ENCODE measurements around the gene GAB4. TPM values are rescaled to one million over a fixed set of nuclear protein-coding genes. Genes with fewer than 3 reads are reported as not detected.

GAB4 gene
- total RNA-seq, 1 donor from 2014 or later, result not detected

GRCh38 chr22:17013396-17014100 is 5.5 kb upstream of the GAB4 start:
- Mint-ChIP-seq H3K4me3 (ENCODE audit: unreplicated experiment) (no peak overlapping the region), H3K4me1 (ENCODE audit: low read depth, unreplicated experiment) (no peaks in the 10 kb centered on the region), H3K27ac (ENCODE audit: unreplicated experiment) (no peak overlapping the region), H3K9me3 (ENCODE audit: unreplicated experiment) (peaks cover 2% of the 10 kb centered on the region), H3K27me3 (ENCODE audit: low read depth, unreplicated experiment) (peaks cover 10% of the 10 kb centered on the region), H3K36me3 (ENCODE audit: low read depth, unreplicated experiment) (no peaks in the 10 kb centered on the region)
- Histone ChIP-seq H3K4me2 (ENCODE audit: low read length) (no peak overlapping the region), H2AFZ (ENCODE audit: low read depth, low read length) (no peak overlapping the region), H4K20me1 (ENCODE audit: insufficient read depth, low read length) (no peaks in the 10 kb centered on the region), H3K27me3 (ENCODE audit: insufficient read depth, low read length) (no peaks in the 10 kb centered on the region), H3K36me3 (ENCODE audit: insufficient read depth, low read length) (no peaks in the 10 kb centered on the region), H3K27ac (ENCODE audit: low read depth, low read length) (no peak overlapping the region), H3K79me2 (ENCODE audit: insufficient read depth, low read length) (no peaks in the 10 kb centered on the region), H3K9ac (ENCODE audit: low read length) (no peak overlapping the region), H3K4me3 (ENCODE audit: insufficient read depth, low read depth, low read length) (no peak overlapping the region), H3K9me3 (ENCODE audit: insufficient read depth, low read depth, low read length) (peaks cover 2% of the 10 kb centered on the region), H3K4me1 (ENCODE audit: insufficient read depth, low read length) (no peaks in the 10 kb centered on the region)
- FAIRE-seq (no peak), DNase-seq (ENCODE audit: low read depth) (no peak)
- no peak for TF ChIP-seq EZH2 (IDR thresholded peaks at IDR 0.05; ENCODE audit: insufficient read depth, low read length)
- TF ChIP-seq CTCF (IDR thresholded peaks at IDR 0.05; ENCODE audit: insufficient read depth, low read depth, low read length), result no peak

DNA sequence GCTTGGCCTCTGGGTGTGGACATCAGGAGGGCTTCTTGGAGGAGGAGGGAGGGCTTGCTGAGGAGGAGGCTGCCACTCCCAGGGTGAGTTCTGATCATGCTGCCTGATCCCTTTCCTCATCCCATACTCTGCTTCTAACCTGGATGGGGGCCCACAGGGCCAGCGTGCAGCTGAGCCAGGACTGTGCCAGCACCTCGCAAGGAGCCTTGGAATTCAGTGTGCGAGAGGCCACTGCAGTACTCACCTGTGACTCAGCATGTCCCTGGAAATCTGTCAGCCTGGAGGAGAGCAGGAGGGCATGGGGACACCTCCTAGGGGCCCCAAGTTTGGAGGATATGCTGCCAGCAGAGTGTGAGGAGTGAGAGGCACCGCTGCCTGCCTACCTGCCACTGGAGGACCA is 4.2 kb upstream of the GAB4 start:
- Histone ChIP-seq H3K27ac (ENCODE audit: low read depth, low read length) (no peak overlapping the region), H3K4me2 (ENCODE audit: low read length) (no peak overlapping the region), H4K20me1 (ENCODE audit: insufficient read depth, low read length) (no peaks in the 10 kb centered on the region), H3K27me3 (ENCODE audit: insufficient read depth, low read length) (no peaks in the 10 kb centered on the region), H3K36me3 (ENCODE audit: insufficient read depth, low read length) (no peaks in the 10 kb centered on the region), H3K4me1 (ENCODE audit: insufficient read depth, low read length) (no peaks in the 10 kb centered on the region), H3K9ac (ENCODE audit: low read length) (no peak overlapping the region), H3K79me2 (ENCODE audit: insufficient read depth, low read length) (no peaks in the 10 kb centered on the region), H3K9me3 (ENCODE audit: insufficient read depth, low read depth, low read length) (peaks cover 2% of the 10 kb centered on the region), H2AFZ (ENCODE audit: low read depth, low read length) (no peak overlapping the region), H3K4me3 (ENCODE audit: insufficient read depth, low read depth, low read length) (no peak overlapping the region)
- DNase-seq (ENCODE audit: low read depth), result no peak
- peaks cover 3% of the 10 kb centered on the region for H3K9me3 Mint-ChIP-seq (ENCODE audit: unreplicated experiment)
- no peaks in the 10 kb centered on the region for H3K4me1 Mint-ChIP-seq (ENCODE audit: low read depth, unreplicated experiment)
- no peak for FAIRE-seq
- H3K4me3 Mint-ChIP-seq (ENCODE audit: unreplicated experiment), result no peak overlapping the region
- peaks cover 13% of the 10 kb centered on the region for H3K27me3 Mint-ChIP-seq (ENCODE audit: low read depth, unreplicated experiment)
- no peaks in the 10 kb centered on the region for H3K36me3 Mint-ChIP-seq (ENCODE audit: low read depth, unreplicated experiment)
- H3K27ac Mint-ChIP-seq (ENCODE audit: unreplicated experiment), result no peak overlapping the region
- TF ChIP-seq CTCF (IDR thresholded peaks at IDR 0.05; ENCODE audit: insufficient read depth, low read depth, low read length) (no peak), EZH2 (IDR thresholded peaks at IDR 0.05; ENCODE audit: insufficient read depth, low read length) (no peak)

DNA sequence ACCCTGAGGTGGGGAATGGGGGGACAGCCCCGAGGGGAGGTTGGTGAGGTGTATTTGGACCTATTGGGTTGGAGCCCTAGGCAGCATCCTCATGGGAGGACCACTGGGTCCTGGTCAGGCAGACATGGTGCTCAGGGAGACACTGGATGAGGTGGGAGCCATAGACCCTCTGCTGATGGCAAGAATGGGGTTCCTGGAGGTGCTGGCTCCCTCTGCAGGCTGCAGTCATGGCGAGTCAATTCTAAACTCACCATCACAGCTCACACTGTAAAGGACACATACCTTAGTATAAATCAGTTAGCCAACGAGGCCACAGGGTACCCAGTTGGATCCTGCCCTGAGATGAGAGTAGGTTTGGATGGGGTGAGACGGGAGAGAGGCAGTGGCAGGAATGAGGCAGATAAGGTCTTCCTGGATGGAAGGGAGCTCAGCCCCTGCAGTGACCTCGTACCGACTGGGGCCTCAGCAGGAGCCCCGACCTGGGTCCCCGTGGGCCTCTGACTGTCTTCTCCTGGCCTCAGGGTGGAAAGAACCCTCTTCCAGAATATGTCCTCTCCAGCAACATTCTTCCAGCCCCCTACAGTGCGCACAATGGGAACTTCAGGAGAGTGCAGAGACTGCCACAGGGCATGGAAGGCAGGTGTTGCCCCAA is 1.7 kb upstream of the GAB4 start:
- Mint-ChIP-seq H3K4me3 (ENCODE audit: unreplicated experiment) (no peak overlapping the region), H3K27ac (ENCODE audit: unreplicated experiment) (no peak overlapping the region), H3K9me3 (ENCODE audit: unreplicated experiment) (peaks cover 7% of the 10 kb centered on the region), H3K36me3 (ENCODE audit: low read depth, unreplicated experiment) (no peaks in the 10 kb centered on the region), H3K27me3 (ENCODE audit: low read depth, unreplicated experiment) (peaks cover 22% of the 10 kb centered on the region), H3K4me1 (ENCODE audit: low read depth, unreplicated experiment) (no peaks in the 10 kb centered on the region)
- Histone ChIP-seq H3K4me1 (ENCODE audit: insufficient read depth, low read length) (no peaks in the 10 kb centered on the region), H3K27me3 (ENCODE audit: insufficient read depth, low read length) (no peaks in the 10 kb centered on the region), H3K4me3 (ENCODE audit: insufficient read depth, low read depth, low read length) (no peak overlapping the region), H3K27ac (ENCODE audit: low read depth, low read length) (no peak overlapping the region), H2AFZ (ENCODE audit: low read depth, low read length) (no peak overlapping the region), H3K4me2 (ENCODE audit: low read length) (no peak overlapping the region), H3K9ac (ENCODE audit: low read length) (no peak overlapping the region), H4K20me1 (ENCODE audit: insufficient read depth, low read length) (no peaks in the 10 kb centered on the region), H3K79me2 (ENCODE audit: insufficient read depth, low read length) (no peaks in the 10 kb centered on the region), H3K36me3 (ENCODE audit: insufficient read depth, low read length) (no peaks in the 10 kb centered on the region), H3K9me3 (ENCODE audit: insufficient read depth, low read depth, low read length) (peaks cover 2% of the 10 kb centered on the region)
- TF ChIP-seq CTCF (IDR thresholded peaks at IDR 0.05; ENCODE audit: insufficient read depth, low read depth, low read length) (no peak), EZH2 (IDR thresholded peaks at IDR 0.05; ENCODE audit: insufficient read depth, low read length) (no peak)
- DNase-seq (ENCODE audit: low read depth) (no peak), FAIRE-seq (no peak)

Data from astrocyte (in vitro differentiated cells and primary cell).